ENCODE measurements around the gene MYO1G.

The MYO1G gene

DNA sequence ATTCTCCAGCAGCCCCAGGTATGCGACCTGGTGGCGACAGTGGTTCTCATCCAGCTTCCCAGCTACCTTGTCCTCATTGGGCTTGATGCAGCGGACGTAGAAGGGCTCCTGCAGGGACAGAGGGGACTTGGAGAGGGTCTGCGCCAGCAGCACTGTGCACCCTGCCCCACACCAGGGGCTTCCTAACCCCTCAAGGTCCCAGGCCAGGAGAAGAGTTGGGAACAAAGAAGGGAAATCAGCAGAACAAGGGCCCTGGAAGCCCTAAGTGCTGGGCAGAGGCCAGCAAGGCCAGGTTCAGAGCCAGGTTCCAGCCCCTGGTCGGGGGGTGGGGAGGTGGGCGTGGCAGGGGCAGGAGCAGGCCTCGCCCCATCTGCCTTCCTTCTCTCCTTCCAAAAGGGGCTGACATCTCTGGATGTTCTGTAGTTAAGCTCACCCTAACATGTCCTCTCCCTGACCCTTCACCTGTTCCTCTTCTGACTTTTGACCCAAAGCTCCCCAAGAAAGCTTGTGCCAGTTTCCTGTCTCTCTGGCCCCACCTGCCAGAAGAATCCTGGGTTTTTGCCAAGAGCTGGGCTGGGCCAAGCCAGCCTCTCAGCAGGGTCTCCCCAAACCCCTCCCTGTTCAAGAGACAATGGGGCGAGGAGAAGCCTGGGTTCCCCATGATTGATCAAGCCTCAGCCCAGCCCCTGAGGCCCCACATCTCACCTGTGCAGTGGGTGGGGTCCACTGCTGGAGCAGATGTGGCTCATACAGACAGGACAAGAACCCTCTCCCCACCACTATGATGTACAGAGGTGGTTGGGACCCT is 11.9 kb downstream of the MYO1G start:
- no peak for DNase-seq (ENCODE audit: low read depth)

- DNase-seq (ENCODE audit: low read depth) = no peak
Observed at GRCh38 chr7:44965937-44966730, 12.7 kb downstream of the MYO1G start.

DNA sequence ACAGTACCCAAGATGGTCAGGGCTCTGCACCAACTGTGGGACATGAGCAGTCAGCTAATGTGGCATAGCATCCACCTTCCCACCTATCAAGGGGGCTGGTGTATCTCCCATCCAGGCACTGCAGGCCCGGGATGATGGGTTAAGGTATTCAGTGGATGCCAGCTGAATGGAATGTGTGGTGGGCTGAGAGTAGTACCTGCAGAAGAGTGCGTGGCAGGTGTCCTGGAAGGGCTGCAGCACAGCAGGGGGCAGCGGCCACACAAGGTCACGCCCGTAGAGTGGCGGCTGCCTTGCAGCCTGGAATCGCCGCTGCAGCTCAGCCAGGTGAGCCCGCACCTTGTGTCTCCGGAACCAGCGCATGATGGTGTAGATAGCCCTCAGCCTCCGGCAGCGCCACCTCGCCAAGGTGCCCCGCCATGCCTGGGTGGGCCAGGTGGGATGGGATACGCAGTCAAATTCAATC is 13.3 kb downstream of the MYO1G start:
- DNase-seq (ENCODE audit: low read depth) = no peak

GRCh38 chr7:44964831-44965440 is 13.9 kb downstream of the MYO1G start:
- DNase-seq (ENCODE audit: low read depth) = no peak

- DNase-seq (ENCODE audit: low read depth) = no peak
Observed at GRCh38 chr7:44964384-44964830, 14.4 kb downstream of the MYO1G start.

- DNase-seq (ENCODE audit: low read depth) = no peak
Observed at GRCh38 chr7:44963364-44964290, 15.2 kb downstream of the MYO1G start.

GRCh38 chr7:44962483-44963251 is 16.1 kb downstream of the MYO1G start:
- DNase-seq (ENCODE audit: low read depth) = no peak

DNA sequence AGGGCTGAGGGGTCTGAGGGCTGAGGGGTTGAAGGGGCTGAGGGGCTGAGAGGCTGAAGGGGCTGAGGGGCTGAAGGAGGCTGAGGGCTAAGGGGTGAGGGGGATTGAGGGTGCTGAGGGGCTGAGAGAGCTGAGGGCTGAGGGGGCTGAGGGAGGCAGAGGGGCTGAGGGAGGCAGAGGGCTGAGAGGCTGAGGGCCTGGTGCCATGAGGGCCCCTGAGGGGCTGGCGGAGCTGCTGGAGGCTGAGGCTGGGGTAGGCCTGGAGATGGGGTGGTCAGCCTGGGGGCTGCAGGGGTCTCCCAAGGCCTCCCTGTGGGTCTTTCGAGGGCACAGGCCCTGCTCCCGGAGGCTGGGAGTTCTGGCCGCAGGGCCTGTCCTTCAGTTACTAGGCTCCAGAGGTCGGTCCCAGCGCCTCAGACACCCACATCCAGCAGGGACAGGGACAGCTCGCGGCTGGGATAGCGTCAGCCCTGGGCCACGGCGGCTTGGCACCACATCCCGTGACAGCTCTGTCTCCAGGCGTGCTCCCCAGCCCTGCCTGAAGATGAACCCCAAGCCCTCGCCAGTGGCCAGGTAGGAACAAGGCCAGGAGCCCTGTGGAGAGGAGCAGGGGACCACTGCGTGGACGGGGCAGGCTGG is 16.9 kb downstream of the MYO1G start:
- DNase-seq (ENCODE audit: low read depth) = no peak

DNA sequence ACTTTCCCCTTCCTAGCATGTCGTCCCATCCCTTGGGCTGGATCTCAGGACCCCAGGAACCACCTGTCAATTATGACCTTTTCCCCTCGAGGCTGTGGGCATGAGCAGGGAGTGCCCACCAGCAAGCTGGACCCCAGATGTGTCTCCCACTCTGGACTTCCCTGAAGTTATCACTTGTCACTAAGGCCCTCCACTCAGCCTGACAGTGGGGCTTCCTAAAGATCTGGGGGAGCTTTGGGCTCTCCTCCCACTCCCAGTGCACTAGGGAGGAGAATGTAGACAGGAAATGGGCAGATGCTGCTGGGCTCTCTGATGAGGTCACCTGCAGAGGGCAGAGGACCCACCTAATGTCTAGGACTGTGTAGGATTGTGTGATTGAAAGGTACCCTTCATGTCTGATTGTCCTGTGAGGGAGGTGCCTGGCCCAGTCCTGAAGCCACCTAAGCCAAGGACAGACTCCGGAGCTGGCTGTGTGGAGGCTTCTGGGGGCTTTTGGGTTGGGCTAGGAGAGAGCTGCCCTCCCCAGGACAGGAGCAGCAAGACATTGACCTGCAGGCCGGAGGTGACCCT is 18.7 kb downstream of the MYO1G start:
- DNase-seq (ENCODE audit: low read depth) = no peak

DNA sequence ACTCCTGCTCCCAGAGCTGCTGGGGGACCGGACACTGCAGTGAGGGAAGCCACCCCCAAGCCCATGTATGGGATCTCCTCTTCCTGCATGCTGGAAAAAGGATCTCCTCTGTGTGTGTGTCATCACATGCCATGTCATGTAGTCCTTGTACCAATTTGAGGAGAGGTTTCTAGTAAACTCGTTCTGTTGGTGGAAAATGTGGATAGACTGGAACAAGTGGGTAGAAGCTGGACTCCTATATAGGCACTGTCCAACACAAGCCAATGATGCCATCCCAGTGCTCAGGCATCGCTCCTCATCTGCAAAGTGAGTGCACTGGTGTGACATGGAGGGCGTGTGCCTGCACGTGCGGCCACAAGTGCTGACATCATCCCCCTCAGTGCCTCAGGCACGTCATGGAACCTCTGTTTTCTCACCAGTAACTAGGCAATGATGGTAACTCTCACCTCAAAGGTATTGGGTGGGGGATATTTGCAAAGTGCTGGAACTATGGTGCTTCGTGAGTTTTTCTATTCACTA is 19.3 kb downstream of the MYO1G start:
- DNase-seq (ENCODE audit: low read depth) = no peak

- no peak for DNase-seq (ENCODE audit: low read depth)
Observed at GRCh38 chr7:44958645-44959344, 20.0 kb downstream of the MYO1G start.

DNA sequence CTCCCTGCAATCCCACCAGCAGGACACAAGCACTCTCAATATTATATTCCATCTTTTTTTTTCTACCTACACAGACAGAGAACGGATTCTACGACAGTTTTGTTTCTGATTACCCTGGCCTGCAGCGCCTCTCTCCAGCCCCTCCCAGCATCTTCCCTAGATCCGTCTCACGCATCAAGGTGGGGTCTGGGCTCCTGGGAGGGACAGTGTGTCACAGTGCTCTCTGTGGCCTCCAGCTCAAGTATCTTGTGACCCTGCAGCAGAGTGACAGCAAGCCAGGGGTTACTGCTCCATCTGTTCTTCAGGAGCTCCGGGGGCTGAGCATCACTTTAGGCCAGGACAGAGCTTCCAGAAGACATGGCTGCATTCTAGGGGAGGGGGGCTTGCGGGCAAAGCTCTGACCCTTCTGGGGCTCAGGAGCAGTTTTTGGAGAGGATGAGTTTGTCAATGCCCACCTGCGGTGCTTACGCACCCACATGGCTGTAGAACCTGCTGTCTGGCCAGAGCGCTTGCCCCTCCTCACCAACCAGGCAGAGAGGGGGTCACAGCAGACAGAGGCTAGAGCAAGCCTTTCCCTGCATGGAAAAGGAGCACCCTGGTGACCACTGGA is 22.6 kb downstream of the MYO1G start:
- no peak for DNase-seq (ENCODE audit: low read depth)

DNA sequence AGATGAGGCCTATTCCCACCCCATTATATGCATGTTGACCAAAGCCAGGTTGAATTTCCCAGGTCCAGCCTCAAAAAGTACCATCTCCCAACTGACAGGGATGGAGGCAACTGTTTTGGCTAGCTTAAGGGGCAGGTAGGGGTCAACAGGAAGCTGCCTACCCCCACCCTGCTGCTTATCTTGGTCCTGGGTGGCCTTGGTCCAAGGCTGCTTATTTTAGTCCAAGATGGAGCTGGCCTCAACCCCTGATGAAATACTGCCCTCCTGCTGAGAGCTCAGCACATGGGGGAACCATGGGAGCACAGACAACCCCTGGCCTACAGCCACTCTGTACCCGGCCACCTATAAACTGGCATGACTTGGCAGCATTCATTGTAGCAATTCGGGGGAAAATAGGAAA is 23.1 kb downstream of the MYO1G start:
- no peak for DNase-seq (ENCODE audit: low read depth)

DNA sequence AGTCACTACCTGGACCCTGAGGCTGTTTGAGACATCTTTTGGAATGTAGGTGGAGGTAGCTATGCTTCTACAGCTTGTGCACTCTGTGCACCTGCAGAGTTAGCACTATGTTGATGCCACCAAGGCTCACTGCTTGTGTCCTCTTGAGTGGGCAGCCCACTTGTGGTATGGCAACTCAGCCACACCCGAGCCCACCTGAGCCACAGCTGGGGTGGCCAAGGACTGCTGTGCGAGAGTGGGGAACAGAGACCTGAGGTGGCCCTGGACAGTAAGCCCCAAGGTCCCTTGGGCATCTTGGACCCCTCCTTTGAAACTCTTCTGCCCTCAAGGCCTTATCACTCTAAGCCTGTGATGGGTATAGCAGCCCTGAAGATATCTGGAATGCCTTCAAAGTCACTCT is 25.7 kb downstream of the MYO1G start:
- DNase-seq (ENCODE audit: low read depth) = no peak

DNA sequence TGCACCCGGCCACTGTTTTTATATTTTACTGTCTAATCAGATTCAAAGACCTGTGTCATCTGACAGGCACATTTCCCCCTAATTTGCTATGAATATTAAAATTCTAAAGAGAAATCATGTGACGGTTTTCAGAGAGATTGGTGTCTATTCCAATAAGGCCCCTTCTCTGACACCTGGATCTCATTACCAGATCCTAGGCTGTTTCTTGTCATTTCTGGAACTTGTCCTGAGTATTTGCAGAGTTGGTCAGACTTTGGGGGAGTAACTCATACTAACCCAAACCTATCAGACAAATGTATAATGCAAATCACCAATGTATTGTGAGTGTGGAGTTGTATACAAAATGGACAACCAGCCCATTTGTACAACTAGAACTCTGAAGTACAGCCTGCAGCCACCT is 29.5 kb downstream of the MYO1G start:
- no peak for DNase-seq (ENCODE audit: low read depth)

- DNase-seq (ENCODE audit: low read depth) = no peak
Observed at GRCh38 chr7:44945479-44945878, 33.3 kb downstream of the MYO1G start.

DNA sequence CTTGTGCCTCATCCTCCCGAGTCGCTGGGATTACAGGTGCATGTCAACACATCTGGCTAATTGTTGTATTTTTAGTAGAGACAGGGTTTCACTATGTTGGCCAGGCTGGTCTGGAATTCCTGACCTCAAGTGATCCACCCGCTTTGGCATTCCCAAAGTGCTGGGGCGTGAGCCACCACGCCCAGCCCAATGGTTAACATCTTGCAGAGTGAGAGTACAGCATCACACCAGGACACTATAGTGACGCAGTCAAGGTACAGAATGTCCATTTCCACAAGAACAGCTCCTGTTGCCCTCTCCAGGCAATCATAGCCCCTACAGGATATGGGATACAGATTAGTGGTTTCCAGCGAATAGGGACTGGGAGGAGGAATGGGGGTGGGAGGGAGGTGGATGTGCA is 34.0 kb downstream of the MYO1G start:
- DNase-seq (ENCODE audit: low read depth) = no peak

GRCh38 chr7:44943631-44944030 is 35.2 kb downstream of the MYO1G start:
- DNase-seq (ENCODE audit: low read depth) = no peak

DNA sequence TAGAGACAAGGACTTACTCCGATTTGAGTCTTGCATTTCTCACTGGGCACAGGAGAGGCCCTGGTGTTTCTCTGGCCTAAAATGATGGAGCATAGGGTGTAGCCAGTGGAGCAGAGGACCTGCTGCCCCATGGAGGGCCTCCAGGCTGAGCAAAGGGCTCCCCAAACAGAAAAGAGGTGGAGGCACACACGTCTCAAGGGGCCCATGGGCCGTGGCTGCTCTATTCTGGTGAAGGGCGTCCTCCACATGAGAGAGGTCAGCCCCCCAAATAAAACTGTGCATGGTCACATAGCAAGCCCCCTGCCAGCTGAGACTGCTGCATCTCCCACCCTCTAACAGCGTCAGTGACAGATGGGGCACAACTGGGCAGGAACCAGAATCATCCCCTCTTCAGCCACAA is 41.4 kb downstream of the MYO1G start:
- DNase-seq (ENCODE audit: low read depth) = no peak
